GM18867 (cell line): ENCODE results near the gene CXCR5.

Experiments
- ATAC-seq: cut with Tn5 transposase; IDR thresholded peaks from one replicate; pipeline ENCODE4 v1.9.1; 2021; ENCODE audit warnings: mild to moderate bottlenecking, moderate library complexity; ENCODE audit not compliant: unreplicated experiment

The CXCR5 gene

GRCh38 chr11:118924591-118925585 lies 41.2 kb downstream of the CXCR5 start:
- ATAC-seq: no peak

DNA sequence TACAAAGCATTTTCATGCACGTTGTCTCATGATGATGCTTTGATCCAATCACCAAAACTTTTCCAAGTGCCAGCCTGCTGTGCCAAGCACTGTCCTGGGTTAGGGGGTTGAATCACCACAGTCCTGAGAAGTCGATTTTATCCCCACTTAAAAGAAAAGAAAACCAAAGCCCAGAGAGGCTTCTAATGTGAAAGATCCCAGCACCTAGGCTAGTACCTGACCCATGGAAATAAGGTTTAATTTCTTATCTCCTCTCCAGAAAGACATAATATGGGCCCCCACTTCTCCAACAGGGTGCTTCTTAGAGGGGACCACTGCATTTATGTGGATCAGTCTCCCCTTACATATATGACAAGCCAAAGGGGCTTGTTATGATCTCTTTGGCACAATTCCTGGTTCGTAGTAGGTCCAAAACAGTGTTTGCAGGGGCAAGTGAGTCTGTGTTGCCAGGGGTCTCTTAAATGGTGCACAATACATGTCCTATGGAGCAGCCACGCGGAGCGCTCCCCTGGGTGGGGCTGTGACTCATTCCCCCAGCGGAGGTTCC lies 43.9 kb downstream of the CXCR5 start:
- ATAC-seq: no peak

DNA sequence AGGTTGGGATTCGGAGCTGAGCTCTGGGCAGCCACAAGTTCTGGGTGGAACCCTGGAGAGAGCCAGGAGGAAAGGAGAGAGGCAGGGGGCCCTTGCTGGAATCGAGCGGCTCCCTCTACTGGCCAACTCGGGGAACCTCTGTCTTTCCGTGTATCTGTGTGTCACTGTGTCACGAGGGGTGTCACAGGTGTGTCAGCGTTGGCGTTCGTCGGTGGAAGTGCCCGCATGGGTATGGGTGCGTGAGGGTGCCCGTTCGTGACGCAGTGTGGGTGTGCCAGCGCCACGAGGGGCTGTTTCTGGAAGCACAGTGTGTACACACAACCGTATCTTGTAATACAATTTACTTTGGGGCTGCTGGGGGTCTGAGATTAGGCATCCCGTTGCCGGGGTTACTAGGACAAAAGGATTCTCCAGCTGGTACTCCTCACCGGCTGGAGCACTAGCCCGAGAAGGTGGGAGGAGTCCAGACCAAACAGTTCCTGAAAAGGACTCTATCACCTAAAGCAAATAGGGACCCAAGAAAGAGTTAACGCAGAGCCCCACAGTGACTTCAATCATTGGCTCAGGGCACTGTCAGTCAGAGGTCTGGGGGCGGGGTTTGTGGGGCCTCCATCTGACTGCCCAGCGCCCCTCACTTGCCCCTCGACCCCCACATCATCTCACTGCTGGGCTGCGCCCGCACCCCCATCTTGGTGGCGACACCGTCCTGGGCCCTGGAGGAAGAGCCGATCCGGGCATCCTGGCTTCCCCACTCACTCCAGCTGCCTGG lies 44.6 kb downstream of the CXCR5 start:
- peak; percentile 45 for ATAC-seq

GRCh38 chr11:118928870-118929500 lies 45.3 kb downstream of the CXCR5 start:
- no peak for ATAC-seq

GRCh38 chr11:118929501-118930093 lies 45.9 kb downstream of the CXCR5 start:
- ATAC-seq: no peak

- no peak for ATAC-seq
Observed at GRCh38 chr11:118930094-118930712, 46.5 kb downstream of the CXCR5 start.

GRCh38 chr11:118931571-118931970 lies 47.9 kb downstream of the CXCR5 start:
- no peak for ATAC-seq

DNA sequence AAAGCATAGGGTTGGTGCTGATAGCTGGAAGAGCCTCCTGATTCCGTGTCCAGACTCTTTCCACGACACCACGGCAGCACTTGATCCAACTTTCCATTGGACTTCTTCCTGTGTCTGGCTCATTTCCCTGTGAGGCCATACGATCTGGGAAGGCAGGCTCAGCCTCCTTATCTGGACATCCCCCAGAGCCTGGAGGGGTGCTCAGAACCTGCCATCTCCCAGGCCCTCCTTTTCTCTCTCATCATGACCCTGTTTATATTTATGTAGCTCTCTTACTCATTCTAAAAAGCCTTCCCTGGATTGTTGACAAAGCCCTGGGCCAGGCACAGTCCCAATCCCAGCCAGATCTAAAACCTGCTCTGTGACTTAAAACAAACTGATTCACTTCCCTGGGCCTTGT lies 49.8 kb downstream of the CXCR5 start:
- no peak for ATAC-seq

GRCh38 chr11:118935376-118935775 lies 51.7 kb downstream of the CXCR5 start:
- ATAC-seq: no peak

GRCh38 chr11:118938491-118939403 lies 55.1 kb downstream of the CXCR5 start:
- no peak for ATAC-seq

- no peak for ATAC-seq
Observed at GRCh38 chr11:118939404-118939915, 55.8 kb downstream of the CXCR5 start.

- no peak for ATAC-seq
Observed at GRCh38 chr11:118939953-118940598, 56.4 kb downstream of the CXCR5 start.

GRCh38 chr11:118947091-118947490 lies 63.4 kb downstream of the CXCR5 start:
- no peak for ATAC-seq
